Measurements from ENCODE around the gene UNCX.

UNCX gene

DNA sequence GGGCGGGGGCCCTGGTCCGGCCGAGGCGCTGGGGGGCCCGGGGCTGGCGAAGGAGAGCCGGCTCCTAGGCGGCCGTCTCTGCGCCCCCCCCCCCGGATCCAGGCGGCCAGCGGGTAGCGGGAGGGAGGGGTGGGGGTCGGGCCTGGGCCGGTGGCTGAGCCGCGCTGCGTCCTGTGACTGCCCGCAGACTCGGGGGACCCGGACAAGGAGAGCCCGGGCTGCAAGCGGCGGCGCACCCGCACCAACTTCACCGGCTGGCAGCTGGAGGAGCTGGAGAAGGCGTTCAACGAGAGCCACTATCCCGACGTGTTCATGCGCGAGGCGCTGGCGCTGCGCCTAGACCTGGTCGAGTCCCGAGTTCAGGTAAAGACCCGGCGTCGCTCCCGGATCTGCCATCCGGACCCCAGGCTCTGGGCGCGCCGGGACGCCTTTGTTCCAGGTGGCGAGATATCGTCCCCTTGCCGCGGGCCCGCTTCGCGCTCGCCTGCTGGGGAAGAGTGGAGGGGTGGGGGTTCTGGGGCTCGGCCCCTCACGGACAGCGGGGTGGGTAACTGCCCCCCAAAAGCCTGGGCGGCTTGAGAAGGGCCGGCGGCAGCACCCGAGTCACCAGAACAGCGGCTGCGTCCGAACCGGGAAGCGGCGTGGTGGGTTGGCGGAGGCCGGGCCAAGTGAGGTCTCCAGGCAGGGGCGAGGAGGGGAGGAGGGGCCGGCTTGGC, 819 bp downstream of the UNCX start:
- DNase-seq, result no peak

DNA sequence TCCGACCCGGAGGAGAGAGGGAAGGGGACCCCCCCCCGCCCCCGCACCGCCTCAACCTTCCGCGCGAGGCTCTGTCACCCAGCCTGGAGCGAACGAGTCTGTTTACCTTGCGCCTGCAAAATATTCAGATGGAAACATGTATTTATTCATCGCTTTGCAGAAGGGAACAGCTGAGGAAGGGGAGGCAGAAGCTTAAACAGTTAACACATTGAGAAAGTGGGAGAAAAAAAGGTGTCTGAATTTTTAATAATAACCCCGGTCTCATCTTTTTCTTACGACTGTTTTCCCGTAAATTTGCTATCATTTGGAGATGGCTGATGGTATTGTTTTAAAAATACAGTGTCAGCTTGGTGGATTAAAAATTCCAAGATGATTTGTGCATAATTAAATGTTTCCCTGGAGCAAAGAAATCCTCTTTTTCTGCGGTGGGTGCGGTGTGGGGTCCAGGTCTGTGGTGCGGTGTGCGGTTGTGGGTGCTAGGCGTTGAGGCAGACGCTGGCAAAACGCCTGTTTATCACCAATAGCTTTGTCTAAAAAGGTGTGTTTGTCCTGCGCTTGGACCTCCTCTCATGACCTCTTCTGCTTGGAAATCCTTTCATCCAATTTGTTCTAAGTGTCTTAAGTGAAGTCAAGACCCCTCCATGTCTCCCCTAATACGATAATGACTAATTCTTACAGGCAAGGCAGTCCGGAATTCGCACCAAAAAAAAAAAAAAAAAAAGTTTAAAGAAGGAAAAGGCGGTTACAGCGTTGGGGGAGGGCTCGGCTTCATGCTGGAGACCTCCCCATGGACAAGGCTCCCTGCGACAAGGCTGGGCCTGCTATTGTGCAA, 1.6 kb downstream of the UNCX start:
- DNase-seq, result peak; percentile 48

DNA sequence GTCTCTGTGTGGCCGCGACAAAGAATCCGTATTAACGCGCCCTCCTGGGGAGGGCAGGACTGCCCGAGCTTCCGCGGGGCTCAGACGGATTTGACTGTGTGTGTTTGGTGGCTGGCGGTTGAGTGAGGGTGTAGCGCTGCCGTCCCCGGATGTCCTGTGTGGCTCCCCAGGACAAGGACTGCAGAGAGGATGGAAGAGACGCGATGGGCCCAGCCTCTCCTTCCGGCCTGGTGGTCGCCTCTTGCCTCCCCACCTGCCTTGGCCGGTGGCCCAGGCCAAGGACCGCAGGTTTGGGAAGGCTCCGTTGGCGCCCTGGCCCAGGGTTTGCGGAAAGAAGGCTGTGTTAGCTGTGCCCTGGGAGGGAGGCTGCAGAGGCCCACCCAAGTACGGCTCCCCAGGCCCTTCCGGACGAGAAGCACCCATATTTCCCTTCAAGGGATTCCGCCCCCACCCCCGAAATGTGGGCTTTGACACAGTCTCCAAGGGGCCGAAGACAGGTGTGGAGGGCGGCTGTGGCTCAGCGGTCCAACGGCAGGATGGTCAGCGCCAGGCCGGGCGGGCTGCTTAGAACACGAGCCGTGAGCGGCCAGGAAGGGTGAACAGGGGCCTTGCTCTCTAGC, 2.3 kb downstream of the UNCX start:
- peak; percentile 48 for DNase-seq

DNA sequence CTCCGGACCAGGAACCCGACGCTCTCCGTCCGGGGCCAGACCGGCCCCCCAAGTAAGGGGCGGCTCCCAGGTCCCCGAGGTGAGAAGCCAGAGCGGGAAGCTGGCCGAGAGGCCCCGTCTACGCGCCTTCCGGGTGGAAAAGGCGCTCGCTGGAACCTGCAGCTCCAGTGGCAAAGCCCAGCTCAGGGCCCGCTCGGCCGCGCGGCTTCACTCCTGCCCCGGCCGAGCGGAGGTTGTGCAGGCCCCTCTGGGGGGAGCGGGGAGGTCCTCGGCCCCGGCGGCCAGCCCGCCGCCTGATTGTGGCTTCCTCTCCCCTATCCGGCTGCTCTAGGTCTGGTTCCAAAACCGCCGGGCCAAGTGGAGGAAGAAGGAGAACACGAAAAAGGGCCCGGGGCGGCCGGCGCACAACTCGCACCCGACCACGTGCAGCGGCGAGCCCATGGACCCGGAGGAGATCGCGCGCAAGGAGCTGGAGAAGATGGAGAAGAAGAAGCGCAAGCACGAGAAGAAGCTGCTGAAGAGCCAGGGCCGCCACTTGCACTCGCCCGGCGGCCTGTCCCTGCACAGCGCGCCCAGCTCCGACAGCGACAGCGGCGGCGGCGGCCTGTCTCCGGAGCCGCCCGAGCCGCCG, 2.9 kb downstream of the UNCX start:
- DNase-seq, result no peak

DNA sequence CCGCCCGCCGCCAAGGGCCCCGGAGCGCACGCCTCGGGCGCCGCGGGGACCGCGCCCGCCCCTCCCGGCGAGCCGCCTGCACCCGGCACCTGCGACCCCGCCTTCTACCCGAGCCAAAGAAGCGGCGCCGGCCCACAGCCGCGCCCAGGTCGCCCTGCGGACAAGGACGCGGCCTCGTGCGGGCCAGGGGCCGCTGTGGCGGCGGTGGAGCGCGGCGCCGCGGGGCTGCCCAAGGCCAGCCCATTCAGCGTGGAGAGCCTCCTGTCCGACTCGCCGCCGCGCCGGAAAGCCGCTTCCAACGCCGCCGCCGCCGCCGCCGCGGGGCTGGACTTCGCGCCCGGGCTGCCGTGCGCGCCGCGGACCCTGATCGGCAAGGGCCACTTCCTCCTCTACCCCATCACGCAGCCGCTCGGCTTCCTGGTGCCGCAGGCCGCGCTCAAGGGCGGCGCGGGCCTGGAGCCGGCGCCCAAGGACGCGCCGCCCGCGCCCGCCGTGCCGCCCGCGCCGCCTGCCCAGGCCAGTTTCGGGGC, 3.5 kb downstream of the UNCX start:
- DNase-seq, result no peak

DNA sequence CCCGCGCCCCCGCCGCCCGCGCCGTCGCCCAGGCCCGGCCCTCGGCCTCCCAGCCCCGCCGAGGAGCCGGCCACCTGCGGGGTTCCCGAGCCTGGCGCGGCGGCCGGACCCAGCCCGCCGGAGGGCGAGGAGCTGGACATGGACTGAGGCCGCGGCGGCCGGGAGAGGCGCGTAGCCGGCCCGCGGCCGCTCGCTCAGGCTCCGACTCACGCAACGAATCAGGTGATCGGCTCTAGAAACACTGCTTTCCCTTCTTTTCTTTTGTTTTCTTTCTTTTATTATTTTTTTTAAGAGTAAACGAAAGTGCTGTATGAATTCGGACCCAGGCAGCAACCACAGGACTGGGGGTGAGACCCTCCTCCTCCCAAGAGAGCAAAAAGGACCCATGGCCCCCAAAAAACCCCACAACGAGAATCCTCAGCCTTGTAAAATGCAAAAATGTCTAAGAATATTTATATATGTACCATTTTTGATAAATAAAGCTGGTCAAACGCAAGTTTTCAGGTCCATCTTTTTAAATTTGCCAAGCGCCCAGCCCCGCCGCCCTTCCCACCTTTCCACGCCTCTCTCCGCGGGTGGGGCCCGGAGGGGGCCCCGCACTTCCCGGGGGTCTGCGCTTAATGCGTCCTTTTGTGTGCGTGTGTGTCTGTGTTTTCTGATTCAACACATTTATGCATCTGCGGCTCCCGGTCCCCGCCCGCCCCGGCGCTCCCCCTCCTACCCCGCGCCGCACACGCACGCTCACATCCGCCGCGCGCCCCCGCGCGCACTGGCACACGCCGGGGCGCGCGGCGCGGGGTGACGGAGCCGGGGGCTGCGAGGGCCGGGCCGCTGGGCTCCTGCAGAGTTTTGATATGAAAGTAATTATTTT, 4.4 kb downstream of the UNCX start:
- no peak for DNase-seq

DNA sequence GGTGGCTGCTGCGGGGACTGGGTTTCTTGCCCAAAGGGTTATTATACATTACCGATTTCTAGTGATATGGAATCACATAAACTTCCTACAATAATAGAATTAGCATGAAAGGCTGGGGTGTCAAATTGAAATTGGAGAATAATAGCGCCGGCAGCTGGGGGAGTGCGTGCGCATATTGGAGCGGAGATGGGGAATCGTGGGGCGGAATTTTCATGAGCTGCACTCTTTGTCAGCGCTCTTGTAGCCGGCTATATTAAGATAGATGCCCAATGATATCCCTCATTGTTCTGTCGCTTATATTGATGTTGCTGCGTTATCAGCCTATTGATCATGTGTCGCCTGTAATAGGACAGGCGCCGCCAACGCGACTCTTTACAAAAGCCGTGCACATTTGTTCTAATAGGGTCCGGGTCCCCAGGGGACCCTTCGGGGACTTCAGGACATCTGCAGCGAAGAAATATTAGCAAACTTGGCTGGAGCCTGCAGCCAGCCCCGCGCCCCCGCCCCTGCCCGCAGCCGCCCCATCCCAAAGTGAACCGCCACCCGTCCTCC, 5.1 kb downstream of the UNCX start:
- no peak for DNase-seq

DNA sequence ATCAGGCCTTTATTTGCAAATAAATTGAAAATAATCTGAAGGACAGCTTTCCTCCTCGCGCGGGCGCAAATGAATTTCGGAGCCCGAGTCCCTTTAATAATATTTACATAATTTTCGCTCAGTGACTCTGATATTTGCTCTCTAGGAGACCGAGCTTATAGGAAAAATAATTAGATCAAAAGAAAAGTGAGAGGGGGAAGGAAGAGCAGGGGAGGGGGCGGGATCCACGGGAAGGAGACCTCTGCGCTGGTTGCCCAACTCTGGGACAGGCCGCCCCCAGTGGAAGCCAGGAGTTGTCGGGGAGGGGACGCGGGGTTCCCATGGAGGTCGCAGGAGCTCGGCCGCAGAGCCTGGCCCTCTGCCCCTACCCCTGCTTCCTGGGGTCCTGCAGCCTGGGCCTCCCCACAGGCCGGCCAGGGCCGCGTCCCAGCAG, 5.8 kb downstream of the UNCX start:
- DNase-seq, result no peak

DNA sequence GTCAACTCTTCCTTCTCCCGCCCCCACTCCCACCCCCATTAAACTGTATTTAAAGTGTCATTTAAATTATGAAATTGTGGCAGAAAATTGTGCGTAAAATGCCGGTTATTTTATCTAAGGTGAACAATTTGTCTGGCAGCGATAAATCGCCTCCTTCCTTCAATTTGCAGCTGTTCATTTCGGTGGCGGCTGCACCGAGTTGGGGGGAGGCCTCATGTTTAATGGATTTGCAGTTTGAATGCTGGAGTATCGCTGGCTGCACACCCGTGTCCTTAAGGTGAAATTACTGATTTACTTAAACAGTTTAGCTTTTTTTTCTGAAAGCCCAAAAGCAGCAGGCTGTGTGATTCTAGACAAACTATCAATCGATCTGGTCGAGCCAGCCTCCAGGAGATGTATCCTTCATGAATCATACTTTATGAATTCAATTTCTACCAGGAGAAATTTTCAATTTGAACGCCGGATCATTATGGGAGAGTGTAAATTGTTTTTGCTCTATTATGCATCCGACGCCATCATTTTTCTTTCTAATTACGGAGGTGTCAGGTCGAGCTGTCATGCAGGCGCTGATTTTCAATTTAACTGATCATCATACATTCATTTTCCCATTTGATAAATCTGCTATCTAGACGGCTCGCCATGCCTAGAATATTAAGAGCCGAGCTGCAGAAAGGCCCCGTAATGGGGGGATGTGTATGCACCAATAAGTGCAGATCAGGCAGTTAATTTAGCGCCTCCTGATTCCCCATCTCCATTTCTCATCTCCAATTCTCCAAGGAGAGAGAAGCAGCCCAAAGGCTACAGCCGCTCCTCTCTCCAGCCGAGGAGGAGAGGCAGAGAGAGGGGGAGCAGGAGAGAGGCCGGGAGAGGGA, 6.5 kb downstream of the UNCX start:
- DNase-seq, result no peak

DNA sequence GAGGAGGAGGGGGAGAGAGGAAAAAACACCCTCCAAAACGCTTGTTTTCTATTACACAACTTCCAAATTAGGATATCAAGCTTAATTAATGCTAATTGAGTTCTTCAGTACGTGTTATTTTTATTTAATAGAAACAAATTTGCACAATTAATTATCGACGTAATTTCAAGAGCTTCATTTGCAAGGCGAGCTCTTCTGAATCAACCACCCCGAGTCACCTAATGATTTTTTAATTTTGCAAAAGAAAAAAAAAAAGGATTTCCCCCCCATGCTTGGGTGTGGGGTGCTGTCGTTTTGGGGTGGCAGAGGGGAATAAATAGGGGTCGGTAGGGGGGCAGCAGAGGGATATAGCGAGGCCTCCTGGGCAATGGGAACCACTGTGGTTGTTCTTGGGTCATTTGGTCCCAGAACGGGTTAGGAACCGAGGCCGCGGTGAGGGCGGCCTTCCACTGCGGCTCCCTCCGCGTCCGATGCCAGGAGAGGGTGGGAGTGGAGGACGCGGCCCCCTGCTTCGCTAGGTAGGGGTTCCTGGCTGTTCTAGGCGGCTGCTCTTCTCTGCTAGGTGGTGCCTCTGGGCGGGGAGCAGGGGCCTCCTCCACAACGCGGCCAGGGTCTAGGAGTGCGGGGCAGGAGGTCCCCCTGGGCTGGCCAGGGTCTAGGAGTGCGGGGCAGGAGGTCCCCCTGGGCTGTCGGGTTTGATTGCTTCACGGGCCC, 7.3 kb downstream of the UNCX start:
- DNase-seq, result no peak

DNA sequence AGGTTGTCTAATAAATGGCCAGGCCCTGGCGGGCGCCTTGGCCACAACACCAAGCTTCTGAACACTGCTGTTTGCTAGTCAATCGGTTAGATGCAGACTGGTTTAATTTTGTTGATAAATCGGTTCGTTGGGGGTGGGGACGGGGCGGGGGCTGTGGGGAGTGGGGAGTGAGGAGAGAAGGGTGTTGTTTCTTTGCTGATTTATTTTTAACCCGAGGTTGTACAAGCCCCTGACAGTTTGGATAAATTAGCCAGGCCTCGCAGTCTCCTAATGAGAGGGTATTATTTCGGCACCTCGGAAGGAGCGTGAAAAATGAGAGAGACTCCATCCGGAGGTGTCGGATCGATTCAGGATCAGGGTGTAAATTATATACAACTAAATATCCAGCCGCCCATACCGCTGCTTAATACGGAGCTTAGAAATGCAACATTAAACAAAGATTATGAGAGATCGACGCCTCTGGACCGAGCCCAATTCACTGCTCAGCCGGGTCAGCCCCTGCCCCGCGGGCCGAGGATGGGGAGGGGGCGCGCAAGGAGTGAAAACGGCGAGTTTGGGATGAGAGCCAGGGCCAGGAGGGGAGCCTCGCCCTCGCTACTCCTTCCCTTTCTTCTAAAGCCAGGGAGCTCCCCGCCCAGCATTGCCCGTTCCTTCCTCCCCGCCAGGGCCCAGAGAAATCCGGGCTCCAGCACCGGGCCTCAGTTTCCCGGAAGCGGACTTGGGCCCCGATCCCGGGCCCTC, 8.0 kb downstream of the UNCX start:
- no peak for DNase-seq

DNA sequence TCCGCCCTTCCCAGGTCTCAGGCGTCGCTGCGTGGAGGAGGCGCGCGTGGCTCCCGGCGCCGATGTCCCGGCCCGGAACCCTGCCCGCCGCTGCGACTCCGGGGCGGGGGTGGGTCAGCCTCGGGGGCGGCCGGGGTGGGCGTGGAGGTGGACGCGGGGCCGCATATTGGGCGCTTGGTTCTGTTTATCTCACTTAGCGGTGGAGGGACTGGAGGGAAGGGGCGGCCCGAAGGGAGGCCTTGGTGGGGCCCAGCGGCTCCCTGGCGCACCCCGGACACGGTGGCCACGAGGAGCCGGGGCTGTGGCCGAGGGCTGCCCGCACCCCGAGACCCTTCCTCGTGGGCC, 8.6 kb downstream of the UNCX start:
- no peak for DNase-seq

DNA sequence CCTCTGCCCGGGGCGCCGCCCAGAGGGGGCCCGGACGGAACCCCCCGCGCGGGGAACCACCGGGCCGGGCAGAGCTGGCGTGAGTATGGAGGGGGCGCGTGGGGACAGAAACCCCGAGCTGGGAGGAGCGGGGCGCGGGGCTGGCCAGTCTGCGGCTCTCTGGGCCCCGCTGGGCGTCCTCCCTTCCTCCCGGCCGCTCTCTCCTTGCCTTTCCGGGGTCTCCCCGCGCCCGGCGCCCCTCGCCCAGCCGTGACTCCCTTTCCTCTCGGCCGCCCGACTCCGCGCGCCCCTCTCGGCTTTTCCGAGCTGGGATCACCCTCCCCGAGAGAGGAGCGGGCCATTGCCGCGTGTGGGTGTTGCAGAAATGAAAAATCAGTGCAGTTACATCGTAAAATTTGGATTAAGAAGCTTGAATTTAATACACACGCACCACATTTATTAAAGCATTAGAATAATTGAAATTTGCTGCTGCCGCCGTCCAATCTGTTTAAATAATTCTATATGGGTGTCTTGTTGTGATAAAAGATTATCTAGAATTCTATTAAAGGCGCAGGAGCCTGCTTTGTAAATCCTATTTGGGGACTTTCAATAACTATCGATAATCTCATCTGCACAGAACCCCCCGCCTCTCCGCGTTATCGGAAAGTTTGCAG, 9.1 kb downstream of the UNCX start:
- DNase-seq, result no peak

DNA sequence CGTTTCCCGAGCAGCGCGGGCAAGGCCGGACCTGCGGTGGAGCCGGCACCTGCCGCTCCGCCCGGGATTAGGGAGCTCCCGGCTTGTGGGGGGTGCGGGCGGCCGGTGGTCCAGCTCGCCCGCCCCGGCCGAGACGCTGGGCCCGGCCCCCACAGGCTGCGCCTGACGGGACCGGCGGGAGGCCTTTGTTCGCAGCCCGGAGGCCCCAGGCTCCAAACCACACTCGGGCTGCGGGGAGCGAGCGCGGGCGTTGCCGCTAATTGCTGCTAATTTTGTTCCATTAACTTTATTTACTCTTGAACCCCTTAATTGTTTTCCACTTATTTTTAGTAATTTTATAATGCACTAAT, 9.6 kb downstream of the UNCX start:
- DNase-seq, result no peak

DNA sequence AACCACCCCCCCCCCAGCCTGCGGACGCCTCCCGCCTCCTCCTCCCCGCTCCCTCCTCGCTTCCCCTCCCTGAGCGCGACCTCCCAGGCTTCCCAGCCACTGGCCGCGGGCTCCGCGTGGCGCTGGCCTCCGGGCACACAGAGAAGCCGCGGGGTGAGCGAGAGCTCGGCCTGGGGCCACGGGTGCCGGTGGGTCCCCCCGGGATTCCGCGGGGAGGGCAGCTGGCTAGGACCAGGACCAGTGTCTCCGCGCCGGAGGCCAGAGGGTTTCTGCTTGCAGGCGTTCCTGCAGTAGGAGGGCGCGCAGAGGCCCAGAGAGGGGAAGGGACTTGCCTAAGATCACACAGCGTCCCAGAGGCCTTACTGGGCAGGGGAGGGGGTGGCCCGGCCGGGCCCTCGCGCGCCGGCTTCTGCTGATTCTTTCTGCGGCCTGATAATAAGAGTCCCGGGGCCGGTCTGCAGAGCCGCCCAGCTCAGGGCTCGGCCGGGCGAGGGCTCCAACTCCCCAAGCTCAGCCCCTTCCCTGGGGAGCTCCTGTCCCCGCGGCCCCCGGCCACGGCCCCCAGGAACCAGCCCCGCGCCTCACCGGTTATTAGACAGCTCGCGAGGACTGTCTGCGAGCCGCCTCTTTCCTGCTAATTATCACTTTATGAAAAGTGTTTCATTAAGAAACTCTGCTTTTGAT, 10.1 kb downstream of the UNCX start:
- no peak for DNase-seq

DNA sequence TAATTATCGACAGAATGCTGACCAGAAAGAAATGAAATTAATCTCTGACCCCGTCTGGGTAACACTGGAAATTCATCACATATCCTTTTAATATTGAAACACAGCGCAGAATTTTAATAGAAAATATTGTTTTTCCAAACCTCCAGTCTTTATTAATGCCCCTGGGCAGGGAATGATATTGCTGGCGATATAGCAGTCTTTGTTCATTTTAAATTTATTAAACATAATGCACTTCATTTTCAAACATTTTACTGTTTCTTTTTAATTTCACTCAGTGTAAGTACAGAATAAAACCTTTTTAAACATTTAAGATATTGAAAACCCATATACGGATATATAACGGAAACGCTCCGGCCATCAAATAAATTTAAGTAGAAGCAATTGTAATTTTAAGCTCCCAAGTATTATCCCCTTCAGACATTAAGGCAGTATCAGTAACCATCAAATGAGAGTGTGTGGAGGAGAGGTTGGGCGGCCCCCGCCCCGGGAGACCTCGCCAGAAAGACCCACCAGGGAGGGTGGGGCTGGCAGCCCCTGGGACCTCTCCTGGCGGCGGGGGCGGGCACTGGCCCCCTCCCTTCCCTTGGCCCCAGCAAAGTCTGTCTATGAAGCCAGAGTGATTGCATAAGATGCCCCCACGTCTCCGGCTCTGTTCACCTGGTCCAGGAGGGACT, 10.8 kb downstream of the UNCX start:
- DNase-seq, result no peak

DNA sequence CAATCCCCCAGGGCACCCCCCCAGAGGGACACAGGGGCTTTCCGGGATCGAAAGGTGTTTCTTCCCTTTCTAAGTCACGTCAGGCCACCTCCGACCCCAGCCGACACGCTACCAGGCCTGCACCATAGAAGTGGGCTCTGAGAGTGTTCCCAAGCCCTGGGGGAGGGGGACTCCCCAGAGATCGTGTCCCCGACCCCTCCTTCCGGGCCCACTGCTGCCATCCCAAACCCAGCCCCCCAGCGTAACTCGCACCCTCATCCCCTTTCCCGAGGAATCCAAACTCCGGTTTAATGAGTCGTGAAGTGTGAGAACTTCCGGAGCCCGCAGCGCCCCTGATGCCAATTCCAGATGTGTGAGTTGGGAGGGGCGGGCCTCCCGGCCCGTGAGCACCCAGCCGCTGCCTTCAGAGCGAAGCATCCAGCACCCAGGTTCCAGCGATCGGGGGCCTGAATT, 11.3 kb downstream of the UNCX start:
- no peak for DNase-seq

Data from NCI-H82 (cell line).